Psoas muscle (tissue), 8 donors: ENCODE measurements around the gene RDH5. TPM values are rescaled to one million over a fixed set of nuclear protein-coding genes. Genes with fewer than 3 reads are reported as not detected.

Source experiments
- ATAC-seq, 4 donors: fragments of 200-7000 bp; cut with Tn5 transposase; one replicate each; pipeline ENCODE4 v1.9.1; 2020; ENCODE audit warnings: moderate library complexity in 3 of 4, mild to moderate bottlenecking in 2 of 4
- DNase-seq, 2 donors: peaks; one replicate each; pipeline ENCODE4 v3.0.0-alpha.2; 2020
- H3K27ac ChIP-seq: fragments of 200-600 bp; one replicate; pipeline ENCODE4 v1.8.0; 2022
- H3K27me3 ChIP-seq, 3 donors: fragments of 200-600 bp in 1 of 3; one replicate each; pipeline versions ENCODE4 v1.6.1 to v1.8.0; 2013 to 2022; ENCODE audit warnings: low read length in 2 of 3, mild to moderate bottlenecking in 2 of 3, moderate library complexity in 1 of 3; ENCODE audit not compliant: insufficient read depth in 3 of 3
- H3K36me3 ChIP-seq, 2 donors: fragments of 200-600 bp in 1 of 2; one replicate each; pipeline versions ENCODE4 v1.6.1 to v1.8.0; 2013 to 2022; ENCODE audit warnings: low read depth in 1 of 2, mild to moderate bottlenecking in 1 of 2, moderate library complexity in 1 of 2; ENCODE audit not compliant: insufficient read depth in 1 of 2
- H3K4me1 ChIP-seq: fragments of 200-600 bp; one replicate; pipeline ENCODE4 v1.8.0; 2022
- H3K4me3 ChIP-seq: fragments of 200-600 bp; one replicate; pipeline ENCODE4 v1.8.0; 2022; ENCODE audit warnings: mild to moderate bottlenecking
- H3K9me3 ChIP-seq: fragments of 200-600 bp; one replicate; pipeline ENCODE4 v1.8.0; 2022
- CTCF ChIP-seq: fragments of 200-600 bp; IDR thresholded peaks from one replicate; pipeline ENCODE4 v1.8.0; 2022; ENCODE audit warnings: antibody characterized with exemption
- WGBS, 3 donors: extraction: QIAGEN DNeasy Blood & Tissue Kit; methylation state at CpG; one replicate each; pipeline versions ENCODE4 v1.1.6 to v1.1.7; 2013; 5-methylcytosine and 5-hydroxymethylcytosine counted together
- intact Hi-C, 2 donors: fragments of 100-400 bp; cut with DNase I; formaldehyde crosslinking; loops; one replicate each; pipeline versions ENCODE4 v1.11.0 to v1.14.2; 2022
- polyA plus RNA-seq, 3 donors: library from polyadenylated mRNA; stranded (reverse); fragments of 200-250 nt; gene quantifications; one replicate each; pipeline ENCODE4 v1.2.3, GENCODE V29; 2013
- total RNA-seq, 4 donors: library from RNA; stranded (reverse); fragmentation: NEBNext Ultra II Directional in 2 of 4; extraction: Animal tissue kit (Norgen Biotek cat#: 25700) in 2 of 4; gene quantifications; one replicate each; pipeline versions ENCODE4 v1.2.1 to v1.2.4, GENCODE V29; 2021 to 2023
- donor health status: healthy with polysubstance abuse.
- donor health status: DM: no; HTN: no; CAD: no; lungs with moderate emphysema.
- donor health status: Bipolar disorder and iron deficiency.
- donor health status: healthy.
- donor health status: DM: yes; HTN: yes; CAD: no.
- donor health status: DM: no; HTN: no; CAD: no.
- donor health status: DM: no; HTN: no; CAD: no.
- donor health status: DM: yes; HTN: yes; CAD: no.

RDH5 gene
- total and polyA plus RNA-seq, 7 donors = 7.0 to 25.4 (median 11.9) TPM

DNA sequence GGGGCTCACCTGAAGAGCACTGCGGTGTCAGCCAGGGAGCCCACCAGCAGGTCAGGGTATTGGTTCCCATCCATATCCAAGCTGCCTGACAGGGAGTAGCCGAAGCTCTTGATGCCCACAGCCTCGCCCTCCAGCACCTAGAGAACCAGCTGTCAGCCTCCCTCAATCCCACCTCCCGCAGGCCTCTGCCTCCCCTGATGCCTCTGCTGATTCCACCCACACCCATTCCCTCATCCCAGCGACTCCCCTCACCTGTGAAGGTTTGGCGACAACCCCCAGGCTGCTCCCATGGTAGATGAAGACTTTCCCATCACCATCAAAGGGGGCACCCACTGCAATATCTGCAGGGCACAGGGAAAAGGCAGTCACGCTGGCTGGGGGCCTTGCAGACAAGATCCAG is 22.5 kb upstream of the RDH5 start:
- Histone ChIP-seq H3K27me3 (no peaks in the 10 kb centered on the region), H3K27ac (no peak overlapping the region), H3K36me3 (peaks cover 0 to 93% of the 10 kb centered on the region in 2 donors), H3K9me3 (no peaks in the 10 kb centered on the region), H3K4me3 (no peak overlapping the region), H3K4me1 (peaks cover 25% of the 10 kb centered on the region)
- intact Hi-C loops = no loop called here
- 89 to 90% (median 90%) methylated on average over 7 of the region's 7 CpGs for WGBS, 3 donors
- no peak for TF ChIP-seq CTCF
- DNase-seq (peak in 1 of 2 donors; percentile 31), ATAC-seq (no peak)

DNA sequence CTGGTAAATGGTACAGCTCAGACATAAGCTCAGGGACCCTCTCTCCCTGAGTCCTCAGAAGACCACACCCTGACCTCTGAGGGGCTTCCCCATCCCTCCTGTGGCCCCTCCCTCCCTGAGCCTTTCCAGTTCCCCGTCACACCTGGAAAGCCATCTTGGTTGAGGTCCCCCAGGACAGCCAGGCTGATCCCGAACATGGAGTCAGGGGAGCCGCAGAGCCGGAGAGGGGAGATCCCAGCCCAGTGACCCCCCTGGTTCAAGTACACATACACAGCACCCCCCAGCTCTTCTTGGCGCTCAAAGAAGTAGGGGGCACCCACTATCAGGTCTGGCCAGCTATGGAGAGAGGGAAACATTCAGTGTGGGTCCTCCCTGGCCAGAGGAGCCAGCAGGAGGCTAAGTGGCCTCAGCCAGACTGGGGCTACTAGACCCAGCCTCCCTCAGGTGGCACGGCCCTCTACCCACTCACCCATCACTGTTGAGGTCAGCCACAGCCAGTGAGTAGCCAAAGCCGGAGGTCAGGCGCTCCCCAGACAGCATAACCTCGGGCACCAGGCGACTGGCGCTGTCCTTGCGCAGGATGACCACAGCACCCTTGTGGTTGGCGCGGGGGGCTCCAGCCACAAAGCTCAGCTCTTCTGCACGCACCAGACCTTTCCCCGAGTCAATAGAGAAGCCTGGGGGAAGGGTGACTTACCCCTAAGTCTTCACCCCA is 21.8 kb upstream of the RDH5 start:
- peaks cover 29% of the 10 kb centered on the region for H3K4me1 ChIP-seq
- peak in 1 of 2 donors; percentile 42 for DNase-seq
- no peaks in the 10 kb centered on the region for H3K9me3 ChIP-seq
- TF ChIP-seq CTCF = no peak
- H3K27ac ChIP-seq = peak overlapping the region; percentile 92
- intact Hi-C loops = no loop called here
- ATAC-seq = no peak
- 87 to 91% (median 87%) methylated on average over 16 of the region's 16 CpGs for WGBS, 3 donors
- H3K4me3 ChIP-seq = no peak overlapping the region
- no peaks in the 10 kb centered on the region for H3K27me3 ChIP-seq
- H3K36me3 ChIP-seq = peaks cover 0 to 85% of the 10 kb centered on the region in 2 donors

- Histone ChIP-seq H3K4me1 (peaks cover 31% of the 10 kb centered on the region), H3K27me3 (no peaks in the 10 kb centered on the region), H3K4me3 (no peak overlapping the region), H3K36me3 (peaks cover 0 to 80% of the 10 kb centered on the region in 2 donors), H3K27ac (peak overlapping the region; percentile 92), H3K9me3 (no peaks in the 10 kb centered on the region)
- 67 to 89% (median 83%) methylated on average over 1 of the region's 1 CpG for WGBS, 3 donors
- no peak for DNase-seq
- no peak for TF ChIP-seq CTCF
- intact Hi-C loops = no loop called here
- ATAC-seq = no peak
Observed at GRCh38 chr12:55698965-55699364, 21.2 kb upstream of the RDH5 start.

GRCh38 chr12:55699471-55700055 is 20.6 kb upstream of the RDH5 start:
- intact Hi-C loops = loop anchor here in 1 of 2 donors (2.0 kb wide), 1 partner anchor 15 kb away; no protein-coding TSS in a partner anchor
- no peak for ATAC-seq
- H3K27ac ChIP-seq = peak overlapping the region; percentile 92

More at GRCh38 chr12:55699471-55700055, 20.6 kb upstream of the RDH5 start:
- peaks cover 33% of the 10 kb centered on the region for H3K4me1 ChIP-seq
- DNase-seq = peak in 1 of 2 donors; percentile 24
- no peaks in the 10 kb centered on the region for H3K9me3 ChIP-seq
- no peak for TF ChIP-seq CTCF
- H3K36me3 ChIP-seq = peaks cover 0 to 74% of the 10 kb centered on the region in 2 donors
- WGBS, 3 donors = 65 to 67% (median 67%) methylated on average over 5 of the region's 5 CpGs
- no peak overlapping the region for H3K4me3 ChIP-seq
- H3K27me3 ChIP-seq = no peaks in the 10 kb centered on the region
